HG03432 (cell line): Measurements from ENCODE around the gene RASSF3.
"Not testable (repeated sequence)": the region's sequence is repeated elsewhere in the genome, so short reads cannot be mapped to it uniquely, and the experiment has no call there.

Experiments
- ATAC-seq: cut with Tn5 transposase; IDR thresholded peaks from one replicate; pipeline ENCODE4 v1.9.1; 2021; ENCODE audit warnings: mild to moderate bottlenecking, moderate library complexity; ENCODE audit not compliant: unreplicated experiment

The RASSF3 gene

GRCh38 chr12:64595863-64596793, 14.2 kb upstream of the RASSF3 start:
- ATAC-seq: no peak

- no peak for ATAC-seq
These were observed 11.5 kb upstream of the RASSF3 start for GRCh38 chr12:64598831-64599230.

- no peak for ATAC-seq
These were observed 10.1 kb upstream of the RASSF3 start for GRCh38 chr12:64600164-64600561.

GRCh38 chr12:64603183-64603841, 7.0 kb upstream of the RASSF3 start:
- no peak for ATAC-seq

- peak; percentile 25 for ATAC-seq
These were observed 1.3 kb upstream of the RASSF3 start for GRCh38 chr12:64608901-64609535.

- ATAC-seq: no peak
These were observed 688 bp upstream of the RASSF3 start for GRCh38 chr12:64609536-64610078.

- peak; percentile 57 for ATAC-seq
These were observed 505 bp downstream of the RASSF3 start for GRCh38 chr12:64610660-64611340.

GRCh38 chr12:64611341-64612284, 1.3 kb downstream of the RASSF3 start:
- ATAC-seq: no peak

GRCh38 chr12:64612843-64613242, 2.5 kb downstream of the RASSF3 start:
- no peak for ATAC-seq

GRCh38 chr12:64613775-64614398, 3.6 kb downstream of the RASSF3 start:
- ATAC-seq: not testable (repeated sequence)

GRCh38 chr12:64616201-64616600, 5.9 kb downstream of the RASSF3 start:
- ATAC-seq: no peak

GRCh38 chr12:64618953-64619590, 8.8 kb downstream of the RASSF3 start:
- ATAC-seq: peak; percentile 42

GRCh38 chr12:64621257-64621942, 11.1 kb downstream of the RASSF3 start:
- ATAC-seq: peak; percentile 77

- ATAC-seq: no peak
These were observed 13.7 kb downstream of the RASSF3 start for GRCh38 chr12:64624035-64624434.

GRCh38 chr12:64625243-64626077, 15.2 kb downstream of the RASSF3 start:
- peak; percentile 60 for ATAC-seq

- ATAC-seq: not testable (repeated sequence)
These were observed 16.3 kb downstream of the RASSF3 start for GRCh38 chr12:64626588-64626987.

- no peak for ATAC-seq
These were observed 17.5 kb downstream of the RASSF3 start for GRCh38 chr12:64627771-64628170.
